GM21423 (cell line): ENCODE measurements around the gene C2orf68.
"Not testable (repeated sequence)": the region's sequence is repeated elsewhere in the genome, so short reads cannot be mapped to it uniquely, and the experiment has no call there.

Source experiments
- ATAC-seq: cut with Tn5 transposase; IDR thresholded peaks from one replicate; pipeline ENCODE4 v1.9.1; 2021; ENCODE audit warnings: mild to moderate bottlenecking, moderate library complexity; ENCODE audit not compliant: unreplicated experiment

Gene C2orf68, protein sequence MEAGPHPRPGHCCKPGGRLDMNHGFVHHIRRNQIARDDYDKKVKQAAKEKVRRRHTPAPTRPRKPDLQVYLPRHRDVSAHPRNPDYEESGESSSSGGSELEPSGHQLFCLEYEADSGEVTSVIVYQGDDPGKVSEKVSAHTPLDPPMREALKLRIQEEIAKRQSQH

GRCh38 chr2:85611705-85612587 is at the start of gene C2orf68:
Gene C2orf68 (minus strand): TSS chr2:85612066. CDS start chr2:85611984, 82 bp downstream.
- ATAC-seq: peak; percentile 70

GRCh38 chr2:85661139-85661858 is 49.4 kb upstream of the C2orf68 start:
- ATAC-seq: no peak

DNA sequence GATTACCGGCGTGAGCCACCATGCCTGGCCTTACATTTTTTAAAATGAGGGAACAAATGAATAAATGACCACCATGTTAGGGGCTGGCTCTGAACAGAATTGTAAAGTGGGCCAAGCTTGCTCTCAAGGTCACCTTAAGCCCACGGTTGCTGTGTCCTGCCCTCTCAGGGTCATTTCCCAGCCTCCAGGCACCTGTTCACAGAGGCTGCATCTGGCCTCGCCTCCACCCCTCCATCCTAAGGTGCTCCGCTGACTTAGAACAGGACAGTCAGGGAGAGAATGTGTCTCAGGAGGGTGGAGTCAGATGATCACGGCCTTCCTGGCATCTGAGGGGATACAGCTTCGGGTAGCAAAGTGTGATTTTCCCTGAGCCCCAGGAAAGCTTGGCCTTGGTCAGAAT is 48.9 kb upstream of the C2orf68 start:
- no peak for ATAC-seq

DNA sequence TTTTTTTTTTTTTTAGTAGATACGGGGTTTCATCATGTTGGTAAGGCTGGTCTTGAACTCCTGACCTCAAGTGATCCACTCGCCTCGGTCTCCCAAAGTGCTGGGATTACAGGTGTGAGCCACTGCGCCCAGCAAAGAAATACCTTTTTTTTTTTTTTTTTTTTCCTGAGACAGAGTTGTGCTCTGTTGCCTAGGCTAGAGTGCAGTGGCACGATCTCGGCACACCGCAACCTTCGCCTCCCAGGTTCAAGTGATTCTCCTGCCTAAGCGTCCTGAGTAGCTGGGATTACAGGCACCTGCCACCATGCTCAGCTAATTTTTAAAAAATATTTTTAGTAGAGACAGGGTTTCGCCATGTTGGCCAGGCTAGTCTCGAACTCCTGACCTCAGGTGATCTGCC is 48.4 kb upstream of the C2orf68 start:
- ATAC-seq: not testable (repeated sequence)

DNA sequence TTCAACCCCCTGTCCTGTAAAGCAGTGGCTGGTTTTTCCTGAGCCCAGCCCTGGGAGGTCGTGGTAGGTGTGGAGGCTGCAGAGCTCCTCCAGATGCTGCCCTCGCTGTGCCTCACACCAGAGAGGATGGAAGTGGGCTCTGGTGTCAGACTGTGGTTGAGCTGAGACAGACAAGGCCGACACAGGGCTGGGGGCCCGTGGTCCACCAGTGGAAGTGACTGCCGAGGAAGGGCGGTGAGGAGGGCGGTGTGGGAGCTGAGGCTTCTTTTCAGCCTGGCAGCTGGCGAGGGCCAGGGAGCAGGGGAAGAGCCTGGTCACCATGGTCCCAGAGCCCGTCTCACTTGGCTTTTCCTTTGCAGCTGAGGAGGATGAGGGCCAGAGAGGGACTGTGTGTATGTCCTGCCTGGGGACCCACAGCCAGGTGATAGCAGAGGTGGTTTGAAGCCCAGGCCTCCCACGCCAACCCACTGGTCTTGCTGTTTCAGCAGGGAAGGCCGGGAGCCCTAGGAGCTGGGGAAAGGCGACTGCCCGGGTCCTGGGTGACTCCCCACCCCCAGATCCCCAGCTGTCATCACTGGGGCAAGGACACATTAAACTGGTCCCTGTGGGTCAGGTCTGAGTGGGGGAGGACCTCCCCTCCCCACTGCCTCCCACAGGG is 47.6 kb upstream of the C2orf68 start:
- no peak for ATAC-seq

DNA sequence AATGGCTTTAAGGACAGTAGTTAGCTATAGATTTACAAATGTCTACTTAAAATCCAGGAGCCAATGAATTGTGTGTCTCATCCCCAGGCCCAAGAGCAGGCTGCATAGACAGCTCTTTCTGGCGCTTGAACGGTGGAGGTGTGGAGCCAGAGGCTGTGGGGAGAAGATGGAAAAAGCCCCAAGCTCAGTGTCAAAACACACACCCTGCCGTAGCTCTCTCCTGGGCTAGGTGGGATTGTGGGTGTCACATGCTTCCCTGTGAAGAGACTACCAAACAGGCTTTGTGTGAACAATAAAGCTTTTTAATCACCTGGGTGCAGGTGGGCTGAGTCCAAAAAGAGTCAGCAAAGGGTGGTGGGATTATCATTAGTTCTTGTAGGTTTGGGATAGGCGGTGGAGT is 45.5 kb upstream of the C2orf68 start:
- ATAC-seq: not testable (repeated sequence)

DNA sequence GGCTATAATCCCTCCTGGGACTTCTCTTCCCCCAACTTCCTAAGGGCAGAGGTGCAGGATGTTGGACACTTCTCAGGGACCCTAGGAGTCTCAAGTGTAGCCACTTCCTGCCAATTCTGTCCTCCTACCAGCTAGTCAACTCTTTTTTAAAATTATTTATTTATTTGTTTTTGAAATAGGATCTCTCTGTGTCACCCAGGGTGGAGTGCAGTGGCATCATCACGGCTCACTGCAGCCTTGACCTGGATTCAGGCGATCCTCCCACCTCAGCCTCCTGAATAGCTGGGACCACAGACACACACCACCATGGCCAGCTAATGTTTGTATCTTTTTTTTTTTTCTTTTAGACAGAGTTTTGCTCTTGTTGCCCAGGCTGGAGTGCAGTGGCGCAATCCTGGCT is 44.6 kb upstream of the C2orf68 start:
- ATAC-seq: no peak

- no peak for ATAC-seq
These were observed 44.1 kb upstream of the C2orf68 start for GRCh38 chr2:85655961-85656417.

- ATAC-seq: no peak
These were observed 42.1 kb upstream of the C2orf68 start for GRCh38 chr2:85653996-85654395.

DNA sequence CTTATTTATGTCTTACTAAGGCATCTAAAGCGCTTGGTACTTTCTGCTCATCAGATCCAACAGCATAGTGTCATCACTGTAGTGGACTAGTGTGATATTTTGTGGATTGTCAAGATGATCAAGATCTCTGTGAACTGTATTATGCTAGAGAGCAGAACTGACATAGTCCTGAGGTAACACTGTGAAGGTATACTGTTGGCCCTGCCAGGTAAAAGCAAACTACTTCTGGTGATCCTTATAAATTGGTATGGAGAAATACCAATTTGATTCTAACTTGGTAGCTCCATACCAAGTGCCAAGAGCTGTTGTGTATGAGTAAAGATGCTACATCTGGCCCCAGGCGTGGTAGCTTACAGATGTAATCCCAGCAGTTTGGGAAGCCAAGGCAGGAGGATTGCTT is 40.2 kb upstream of the C2orf68 start:
- ATAC-seq: no peak

DNA sequence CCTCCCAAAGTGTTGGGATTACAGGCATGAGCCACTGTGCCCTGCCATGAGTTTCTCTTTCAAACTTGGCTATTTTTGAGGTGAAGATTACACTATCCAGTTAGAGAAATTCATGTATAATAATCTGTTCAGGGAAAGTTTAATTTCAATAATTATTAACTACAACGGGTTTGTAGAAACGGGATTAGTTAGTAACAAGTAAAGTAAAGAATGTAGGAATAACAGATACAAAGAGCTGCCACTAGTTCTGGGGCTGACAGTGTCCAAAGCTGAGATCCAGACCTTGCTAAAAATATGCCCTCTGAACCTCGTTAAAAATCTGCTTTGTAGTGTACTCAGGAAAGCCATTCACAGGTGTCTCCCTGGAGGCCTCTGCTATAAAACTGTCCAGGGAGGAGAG is 39.2 kb upstream of the C2orf68 start:
- no peak for ATAC-seq

- no peak for ATAC-seq
These were observed 38.6 kb upstream of the C2orf68 start for GRCh38 chr2:85650456-85650855.

DNA sequence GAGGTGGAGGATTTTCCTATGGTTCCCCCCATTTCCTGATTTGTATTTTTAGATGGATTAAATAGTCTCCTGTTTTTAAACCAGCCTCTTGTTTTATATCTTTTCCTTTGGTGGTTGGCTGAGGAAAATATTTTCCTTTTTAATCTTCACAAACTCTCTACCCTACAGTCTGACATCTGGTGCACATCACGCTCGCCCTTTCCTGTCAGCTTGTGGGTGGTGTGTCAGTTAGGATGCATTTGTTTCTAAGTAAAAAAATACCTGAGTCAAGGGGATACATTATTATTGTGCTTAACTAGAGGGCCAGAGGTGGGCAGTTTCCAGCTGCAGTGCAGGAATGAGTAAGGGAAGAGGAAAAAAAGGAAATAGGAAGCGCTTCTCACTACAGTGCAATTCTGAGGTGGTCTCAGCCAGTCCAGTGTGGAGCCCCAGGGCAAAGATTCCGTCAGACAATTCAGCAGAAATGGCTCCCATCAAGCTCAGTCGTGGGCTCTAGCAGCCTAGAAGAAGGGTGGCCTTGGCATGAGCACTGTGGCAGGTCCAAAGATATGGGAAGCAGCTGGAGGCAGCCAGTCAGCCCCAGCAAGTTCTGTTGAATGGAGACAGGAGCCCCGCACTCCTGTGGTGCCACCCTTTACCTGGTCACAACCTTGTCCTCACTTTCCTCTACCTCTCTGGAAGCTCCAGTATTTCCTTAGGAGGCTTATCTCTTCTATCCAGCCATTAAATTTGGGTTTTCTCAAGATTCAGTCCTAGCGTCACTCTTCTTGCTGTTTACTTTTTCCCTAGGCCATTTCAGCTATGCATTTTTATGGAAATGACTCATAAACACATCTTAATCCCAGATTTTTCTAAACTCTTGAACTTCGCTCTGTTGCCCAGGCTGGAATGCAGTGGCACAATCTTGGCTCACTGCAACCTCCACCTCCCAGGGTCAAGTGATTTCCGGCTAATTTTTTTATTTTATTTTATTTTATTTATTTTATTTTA is 37.6 kb upstream of the C2orf68 start:
- ATAC-seq: no peak

GRCh38 chr2:85648619-85649018 is 36.8 kb upstream of the C2orf68 start:
- no peak for ATAC-seq

DNA sequence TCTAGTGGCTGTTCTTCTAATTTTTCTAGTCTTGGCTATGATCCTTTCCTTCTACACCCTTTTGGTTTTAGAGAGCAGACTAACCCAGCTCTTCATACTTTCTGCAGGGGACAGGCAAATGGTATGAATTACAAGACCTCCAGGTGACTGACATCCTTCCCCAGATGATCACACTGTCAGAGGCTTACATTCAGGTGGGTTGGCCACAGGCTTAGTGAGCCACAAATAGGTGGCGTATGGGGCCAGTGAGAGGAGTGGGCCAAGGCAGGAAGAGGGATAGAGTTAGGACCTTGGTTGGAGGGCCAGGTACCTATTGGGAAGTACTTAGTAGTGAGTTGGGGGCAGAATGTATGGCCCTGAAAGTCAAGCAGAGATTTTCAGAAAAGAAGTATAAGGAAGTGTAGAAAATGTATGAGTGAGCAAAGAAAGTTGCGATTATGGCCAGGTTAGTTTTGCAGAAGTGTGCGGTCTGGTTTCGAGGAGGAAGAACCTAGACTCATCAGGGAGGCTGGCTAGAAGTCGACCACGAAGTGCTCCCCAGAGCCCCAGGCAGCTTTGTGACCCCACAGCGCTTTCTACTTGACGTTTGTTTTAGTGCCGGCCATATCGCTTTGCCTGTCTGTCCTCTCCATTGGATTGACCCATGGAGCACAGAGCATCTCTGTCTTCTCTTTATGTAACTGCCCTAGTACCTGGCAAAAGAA is 36.1 kb upstream of the C2orf68 start:
- peak; percentile 56 for ATAC-seq

DNA sequence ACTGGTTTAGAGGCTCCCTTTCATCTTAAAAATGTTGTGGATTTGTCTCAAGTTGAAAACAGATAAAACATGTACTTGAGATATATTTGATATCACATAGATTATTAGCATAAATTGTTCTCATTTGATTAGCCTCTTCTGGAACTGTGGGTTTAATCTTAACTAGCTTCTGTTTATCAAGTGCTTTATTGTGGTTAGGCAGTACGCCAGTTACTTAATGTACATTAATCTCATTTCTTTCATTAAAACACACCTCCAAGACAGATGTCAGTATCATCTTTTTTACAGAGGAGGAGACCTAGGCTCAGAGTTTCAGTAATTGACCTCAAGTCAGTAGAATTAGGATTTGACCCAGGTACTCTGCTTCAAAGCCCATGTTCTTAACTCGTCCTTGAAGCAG is 34.3 kb upstream of the C2orf68 start:
- ATAC-seq: no peak

GRCh38 chr2:85644909-85645308 is 33.0 kb upstream of the C2orf68 start:
- ATAC-seq: no peak

GRCh38 chr2:85642725-85643124 is 30.9 kb upstream of the C2orf68 start:
- ATAC-seq: peak; percentile 51

DNA sequence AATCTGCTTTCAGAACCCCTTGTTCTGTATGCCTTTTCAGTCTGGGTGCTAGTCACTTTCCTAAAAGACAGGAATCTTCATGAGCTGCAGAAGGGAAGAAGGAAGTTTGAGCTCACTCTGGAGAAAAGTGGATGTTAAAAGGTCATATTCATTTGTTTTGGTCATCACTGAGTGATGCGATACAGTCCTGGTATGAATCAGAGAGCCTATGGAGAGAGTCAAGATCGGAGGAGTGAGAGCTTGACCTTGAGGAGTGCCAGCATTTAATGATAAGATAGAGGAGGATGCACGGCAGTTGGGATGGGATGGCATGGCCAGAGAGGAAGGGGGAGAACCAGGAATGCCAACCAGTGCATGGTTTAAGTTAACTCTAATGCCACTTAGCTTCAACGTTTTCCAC is 23.8 kb upstream of the C2orf68 start:
- ATAC-seq: no peak
